GM18517 (cell line): Measurements from ENCODE around the gene NCOR1.
"Not testable (repeated sequence)": the region's sequence is repeated elsewhere in the genome, so short reads cannot be mapped to it uniquely, and the experiment has no call there.

Experiments used
- ATAC-seq: cut with Tn5 transposase; IDR thresholded peaks from one replicate; pipeline ENCODE4 v1.9.1; 2021; ENCODE audit warnings: mild to moderate bottlenecking, moderate library complexity; ENCODE audit not compliant: unreplicated experiment

The NCOR1 gene

GRCh38 chr17:16152326-16152725, 63.0 kb downstream of the NCOR1 start:
- ATAC-seq = not testable (repeated sequence)

GRCh38 chr17:16150251-16150856, 65.0 kb downstream of the NCOR1 start:
- ATAC-seq = no peak

- ATAC-seq = no peak
These were observed 66.7 kb downstream of the NCOR1 start for GRCh38 chr17:16148596-16148995.

GRCh38 chr17:16145319-16145890, 69.9 kb downstream of the NCOR1 start:
- ATAC-seq = not testable (repeated sequence)

- no peak for ATAC-seq
These were observed 73.6 kb downstream of the NCOR1 start for GRCh38 chr17:16141685-16142084.

- ATAC-seq = no peak
These were observed 74.5 kb downstream of the NCOR1 start for GRCh38 chr17:16140854-16141253.

- no peak for ATAC-seq
These were observed 79.9 kb downstream of the NCOR1 start for GRCh38 chr17:16135461-16135860.

GRCh38 chr17:16131593-16131992, 83.7 kb downstream of the NCOR1 start:
- ATAC-seq = no peak

- ATAC-seq = no peak
These were observed 85.7 kb downstream of the NCOR1 start for GRCh38 chr17:16129441-16130205.

- ATAC-seq = no peak
These were observed 91.8 kb downstream of the NCOR1 start for GRCh38 chr17:16123531-16123930.

GRCh38 chr17:16122697-16123434, 92.5 kb downstream of the NCOR1 start:
- no peak for ATAC-seq

GRCh38 chr17:16121915-16122314, 93.4 kb downstream of the NCOR1 start:
- no peak for ATAC-seq

- ATAC-seq = no peak
These were observed 94.4 kb downstream of the NCOR1 start for GRCh38 chr17:16120937-16121336.

GRCh38 chr17:16117149-16117548, 98.2 kb downstream of the NCOR1 start:
- no peak for ATAC-seq

GRCh38 chr17:16115077-16115698, 100.1 kb downstream of the NCOR1 start:
- not testable (repeated sequence) for ATAC-seq

- ATAC-seq = no peak
These were observed 106.5 kb downstream of the NCOR1 start for GRCh38 chr17:16108871-16109270.

GRCh38 chr17:16108386-16108785, 106.9 kb downstream of the NCOR1 start:
- no peak for ATAC-seq

GRCh38 chr17:16107165-16107770, 108.1 kb downstream of the NCOR1 start:
- ATAC-seq = no peak

- no peak for ATAC-seq
These were observed 109.0 kb downstream of the NCOR1 start for GRCh38 chr17:16106161-16106891.

- no peak for ATAC-seq
These were observed 111.1 kb downstream of the NCOR1 start for GRCh38 chr17:16104189-16104588.
